Fibroblast of lung (primary cell): ENCODE data around the gene SBNO2.

Source experiments
- EZH2 ChIP-seq: IDR thresholded peaks from 2 replicates; pipeline ENCODE4 v1.5.1; 2012; ENCODE audit warnings: low read length, control low read depth, mild to moderate bottlenecking; ENCODE audit errors: missing control alignments
- TF ChIP-seq, protein P1 (sequence below), 2 donors: IDR thresholded peaks in 1 of 2; conservative IDR thresholded peaks in 1 of 2; 1 replicate in 1 of 2; 2 replicates in 1 of 2; pipeline ENCODE4 v1.5.1; 2011 to 2012; ENCODE audit warnings: low read length in 2 of 2, control low read depth in 1 of 2, inconsistent platforms in 1 of 2, low read depth in 1 of 2, mild to moderate bottlenecking in 1 of 2

DNA sequence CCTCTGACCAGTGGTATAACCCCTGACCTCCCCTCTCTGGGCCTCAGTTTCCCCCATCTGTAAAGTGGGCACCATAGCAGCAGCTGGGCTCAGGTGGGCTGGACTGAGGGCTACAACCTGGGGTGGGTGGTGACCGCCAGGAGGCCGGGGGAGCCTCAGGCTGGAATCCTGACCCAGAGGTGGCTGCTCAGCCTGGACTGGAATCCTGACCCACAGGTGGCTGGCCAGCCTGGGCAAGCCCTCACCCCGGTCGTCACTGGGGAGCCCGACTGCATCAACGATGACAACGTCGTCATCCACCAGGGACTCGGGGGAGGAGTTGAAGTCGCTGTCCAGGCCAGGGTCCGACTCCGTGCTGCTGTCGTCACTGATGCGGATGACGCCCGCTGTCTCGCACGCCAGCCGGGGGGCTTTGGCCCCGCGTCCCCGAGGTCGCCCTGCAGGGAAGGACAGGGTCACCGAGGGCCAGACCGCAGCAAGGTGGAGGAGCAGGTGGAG is 60.0 kb downstream of the SBNO2 start:
- TF ChIP-seq, protein P1, sequence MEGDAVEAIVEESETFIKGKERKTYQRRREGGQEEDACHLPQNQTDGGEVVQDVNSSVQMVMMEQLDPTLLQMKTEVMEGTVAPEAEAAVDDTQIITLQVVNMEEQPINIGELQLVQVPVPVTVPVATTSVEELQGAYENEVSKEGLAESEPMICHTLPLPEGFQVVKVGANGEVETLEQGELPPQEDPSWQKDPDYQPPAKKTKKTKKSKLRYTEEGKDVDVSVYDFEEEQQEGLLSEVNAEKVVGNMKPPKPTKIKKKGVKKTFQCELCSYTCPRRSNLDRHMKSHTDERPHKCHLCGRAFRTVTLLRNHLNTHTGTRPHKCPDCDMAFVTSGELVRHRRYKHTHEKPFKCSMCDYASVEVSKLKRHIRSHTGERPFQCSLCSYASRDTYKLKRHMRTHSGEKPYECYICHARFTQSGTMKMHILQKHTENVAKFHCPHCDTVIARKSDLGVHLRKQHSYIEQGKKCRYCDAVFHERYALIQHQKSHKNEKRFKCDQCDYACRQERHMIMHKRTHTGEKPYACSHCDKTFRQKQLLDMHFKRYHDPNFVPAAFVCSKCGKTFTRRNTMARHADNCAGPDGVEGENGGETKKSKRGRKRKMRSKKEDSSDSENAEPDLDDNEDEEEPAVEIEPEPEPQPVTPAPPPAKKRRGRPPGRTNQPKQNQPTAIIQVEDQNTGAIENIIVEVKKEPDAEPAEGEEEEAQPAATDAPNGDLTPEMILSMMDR (conservative IDR thresholded peaks at IDR 0.05 in 1 of 2, IDR thresholded peaks at IDR 0.05 in 1 of 2; ENCODE audit: low read depth in 1 of 2, low read length in 2 of 2) = no peak
- TF ChIP-seq EZH2 = no peak
